Adipocyte (in vitro differentiated cells): Measurements from ENCODE around the gene MORN1.

Experiments
- DNase-seq: peaks from one replicate; pipeline ENCODE4 v3.0.0-alpha.2; 2015; ENCODE audit warnings: low read depth
- H3K27me3 ChIP-seq: replicated peaks from 2 replicates; pipeline ENCODE4 v1.7.0; 2013; ENCODE audit warnings: mild to moderate bottlenecking, low read length, moderate library complexity; ENCODE audit not compliant: control insufficient read depth, insufficient read depth
- H3K36me3 ChIP-seq: 2 replicates; pipeline ENCODE4 v1.7.0; 2013; ENCODE audit warnings: low read length, mild to moderate bottlenecking, moderate library complexity; ENCODE audit not compliant: control insufficient read depth, insufficient read depth, severe bottlenecking
- H3K4me1 ChIP-seq: 2 replicates; pipeline ENCODE4 v1.7.0; 2013; ENCODE audit warnings: mild to moderate bottlenecking, low read length, moderate library complexity; ENCODE audit not compliant: control insufficient read depth, insufficient read depth
- H3K4me3 ChIP-seq: 2 replicates; pipeline ENCODE4 v1.7.0; 2013; ENCODE audit warnings: mild to moderate bottlenecking, low read length, moderate library complexity
- H3K9ac ChIP-seq: 2 replicates; pipeline ENCODE4 v1.7.0; 2013; ENCODE audit warnings: mild to moderate bottlenecking, low read length, moderate library complexity
- H3K9me3 ChIP-seq: 2 replicates; pipeline ENCODE4 v1.7.0; 2013; ENCODE audit warnings: mild to moderate bottlenecking, low read length, moderate library complexity; ENCODE audit not compliant: control insufficient read depth

The MORN1 gene

DNA sequence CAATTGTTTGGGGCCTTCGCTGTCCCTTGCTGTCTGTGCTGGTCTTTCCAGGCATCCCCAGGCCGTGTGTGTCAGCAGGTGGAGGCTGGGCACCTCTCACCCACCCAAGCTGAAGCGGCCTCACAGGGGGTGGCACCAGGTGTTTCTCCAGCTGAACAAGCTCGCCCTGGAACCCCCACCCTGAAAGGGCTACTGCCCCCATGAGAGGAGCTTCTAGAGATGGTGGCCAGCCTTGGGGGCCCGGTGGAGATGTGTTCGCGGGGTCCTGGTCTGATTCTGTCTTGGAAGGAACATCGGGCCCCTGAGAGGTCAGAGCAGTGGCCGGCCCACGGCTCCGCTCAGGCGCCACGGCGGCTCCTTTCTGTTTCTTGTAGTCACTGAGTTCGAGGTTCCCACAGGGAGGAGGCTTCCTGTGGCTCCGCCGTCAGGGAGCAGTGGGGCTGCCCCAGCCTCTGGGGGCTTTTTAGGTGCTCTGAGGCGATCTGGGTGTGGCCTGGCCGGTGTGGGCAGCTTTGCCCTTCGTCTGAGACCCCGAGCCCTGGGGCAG, 116.4 kb downstream of the MORN1 start:
- no peak for DNase-seq
- H3K4me3 ChIP-seq, result no peak overlapping the region
- H3K27me3 ChIP-seq, result no peaks in the 10 kb centered on the region
- H3K36me3 ChIP-seq, result peaks cover 5% of the 10 kb centered on the region
- peak overlapping the region; percentile 49 for H3K9ac ChIP-seq
- peaks cover 82% of the 10 kb centered on the region for H3K4me1 ChIP-seq
- no peaks in the 10 kb centered on the region for H3K9me3 ChIP-seq

DNA sequence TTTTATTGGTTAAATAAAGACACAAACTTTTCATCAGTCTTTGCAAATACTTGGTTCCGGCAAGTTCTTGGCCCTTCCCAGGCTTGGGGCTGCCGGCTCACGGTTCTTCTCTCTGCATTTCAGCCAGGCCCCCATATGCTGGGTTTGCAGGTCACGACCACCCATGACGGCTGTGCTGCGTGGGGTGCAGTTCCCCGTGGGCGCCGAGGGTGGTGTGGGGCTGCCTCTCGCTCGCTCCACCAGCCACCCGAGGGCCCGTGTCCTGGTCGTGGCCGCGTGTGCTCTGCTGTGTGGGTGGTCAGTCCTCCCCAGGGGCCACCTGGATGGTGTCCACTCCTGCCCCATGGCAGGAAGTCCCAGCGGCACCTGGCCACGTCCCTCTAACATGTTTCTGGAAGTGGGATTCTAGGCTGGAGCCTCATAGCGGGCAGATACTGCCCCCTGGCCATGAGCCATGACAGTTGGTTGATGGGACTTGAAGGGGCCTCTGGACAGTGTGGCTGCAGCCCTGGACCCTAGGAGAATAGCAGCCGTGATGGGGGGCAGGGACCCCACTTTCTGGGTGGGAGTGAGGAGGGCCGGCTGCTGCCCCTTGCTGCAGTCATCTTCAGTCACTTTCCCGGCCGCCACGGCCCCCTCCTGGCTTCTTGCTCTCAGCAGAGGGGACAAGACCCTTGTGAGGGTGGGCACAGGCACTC, 117.0 kb downstream of the MORN1 start:
- no peaks in the 10 kb centered on the region for H3K9me3 ChIP-seq
- no peak overlapping the region for H3K4me3 ChIP-seq
- no peak overlapping the region for H3K9ac ChIP-seq
- no peaks in the 10 kb centered on the region for H3K27me3 ChIP-seq
- no peak for DNase-seq
- peaks cover 5% of the 10 kb centered on the region for H3K36me3 ChIP-seq
- peaks cover 78% of the 10 kb centered on the region for H3K4me1 ChIP-seq

DNA sequence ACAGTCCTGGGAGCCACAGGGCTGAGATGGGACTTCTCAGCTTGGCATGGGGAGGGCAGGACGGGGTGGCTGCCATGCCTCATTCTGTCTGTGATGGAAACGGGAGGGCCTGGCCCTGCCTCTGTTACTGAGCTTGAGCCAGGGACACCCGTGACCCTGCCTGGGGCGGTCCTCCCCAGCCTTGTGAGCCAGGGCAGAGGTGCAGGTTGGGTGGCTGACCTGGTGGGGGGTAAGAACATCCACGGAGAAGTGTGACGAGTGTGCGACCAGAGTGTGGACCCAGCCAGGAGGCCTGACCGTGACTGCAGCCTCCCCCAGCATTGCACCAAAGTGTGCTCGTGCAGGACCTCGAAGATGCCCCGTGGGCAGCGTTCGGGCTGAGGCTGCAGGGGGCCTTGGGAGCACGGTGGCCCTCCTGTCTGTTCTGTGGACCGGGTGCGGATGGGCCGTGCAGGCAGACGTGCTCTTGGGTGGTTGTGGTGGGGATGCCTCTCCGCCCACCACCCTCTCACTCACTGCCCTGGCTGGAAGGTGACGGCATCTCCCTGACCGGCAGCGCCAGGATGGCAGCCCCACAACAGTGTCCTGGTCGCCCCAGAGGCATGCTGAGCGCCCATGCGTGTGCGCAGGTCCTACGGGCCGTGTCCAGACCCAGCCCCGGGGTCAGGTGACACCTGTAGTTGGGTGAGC, 117.8 kb downstream of the MORN1 start:
- DNase-seq, result no peak
- Histone ChIP-seq H3K9ac (no peak overlapping the region), H3K9me3 (no peaks in the 10 kb centered on the region), H3K4me3 (no peak overlapping the region), H3K36me3 (peaks cover 5% of the 10 kb centered on the region), H3K4me1 (peaks cover 69% of the 10 kb centered on the region), H3K27me3 (no peaks in the 10 kb centered on the region)

DNA sequence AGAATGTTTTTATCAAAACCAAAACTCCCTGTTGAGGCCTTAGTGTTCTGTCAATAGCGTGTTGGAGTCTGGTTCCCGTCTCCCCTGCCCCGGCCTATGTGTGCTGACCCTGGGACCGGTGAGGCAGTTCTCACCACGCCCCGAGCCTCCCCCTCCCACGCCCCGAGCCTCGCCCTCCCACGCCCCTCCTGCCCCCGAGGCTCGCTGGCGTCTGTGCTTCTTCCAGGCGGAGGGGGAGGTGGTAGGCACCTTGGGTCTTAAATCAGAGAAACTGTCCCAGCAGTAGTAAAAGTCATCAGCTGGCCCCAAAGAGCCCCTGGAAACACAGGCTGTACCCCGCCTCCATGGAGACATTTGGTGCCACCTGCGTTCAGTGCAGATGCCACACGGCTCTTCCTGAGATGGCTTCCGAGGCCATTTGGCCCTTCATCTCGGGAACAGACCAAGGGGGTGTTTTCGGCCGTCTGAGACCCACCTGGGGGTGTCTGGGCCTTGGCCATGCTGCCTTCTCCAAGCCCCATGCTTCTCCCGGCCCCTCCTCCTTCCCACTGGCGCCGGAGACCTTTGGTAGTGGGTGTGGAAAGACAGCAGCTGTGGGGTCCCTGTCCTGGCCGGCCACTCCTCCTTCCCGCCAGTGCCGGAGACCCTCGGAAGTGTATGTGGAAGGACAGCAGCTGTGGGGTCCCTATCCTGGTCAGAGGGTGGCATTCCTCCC, 118.5 kb downstream of the MORN1 start:
- H3K27me3 ChIP-seq, result no peaks in the 10 kb centered on the region
- peaks cover 62% of the 10 kb centered on the region for H3K4me1 ChIP-seq
- DNase-seq, result no peak

DNA sequence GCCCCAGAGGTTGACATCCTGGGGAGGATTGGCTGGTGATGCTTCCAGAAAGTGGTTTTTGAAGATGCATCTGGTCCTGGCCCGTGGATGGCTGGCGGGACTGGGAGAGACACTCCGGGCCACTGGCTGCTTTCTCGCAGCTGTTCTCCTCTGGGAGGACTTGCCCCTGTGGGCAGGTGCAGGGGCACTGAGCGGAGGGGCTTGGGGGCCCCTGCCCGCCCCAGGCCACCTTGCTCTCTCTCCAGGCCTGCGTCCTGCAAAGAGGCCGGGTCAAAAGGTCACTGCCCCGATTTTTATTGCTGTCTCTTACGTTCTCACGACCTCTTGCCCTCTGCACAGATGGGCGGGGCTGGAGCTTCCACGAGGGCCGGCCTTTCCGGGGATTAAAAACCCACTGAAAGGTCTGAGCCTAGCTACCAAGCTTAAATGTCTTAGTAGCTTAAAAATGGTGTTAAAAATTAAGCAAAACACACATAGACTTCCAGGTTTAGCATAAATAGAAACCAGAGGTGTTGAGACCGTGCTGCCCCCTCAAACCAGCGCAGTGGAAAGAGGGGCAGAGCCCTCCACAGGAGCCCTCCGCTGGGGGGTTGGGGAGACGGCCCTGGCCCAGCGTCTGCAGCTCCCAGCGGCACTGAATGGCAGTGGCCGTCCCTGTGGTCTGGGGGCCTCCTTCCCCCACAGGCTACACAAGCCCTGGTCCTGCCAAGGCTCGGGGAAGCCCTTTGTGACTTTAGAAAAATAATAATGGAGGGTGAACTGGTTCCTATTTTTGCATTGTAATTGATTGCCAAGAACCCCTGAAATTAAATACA, 119.3 kb downstream of the MORN1 start:
- Histone ChIP-seq H3K9ac (no peak overlapping the region), H3K36me3 (no peaks in the 10 kb centered on the region), H3K9me3 (no peaks in the 10 kb centered on the region), H3K4me1 (peaks cover 62% of the 10 kb centered on the region), H3K27me3 (no peaks in the 10 kb centered on the region), H3K4me3 (no peak overlapping the region)
- DNase-seq, result no peak

More for the DNA sequence above, 118.5 kb downstream of the MORN1 start:
- Histone ChIP-seq H3K36me3 (peaks cover 4% of the 10 kb centered on the region), H3K4me3 (no peak overlapping the region), H3K9me3 (no peaks in the 10 kb centered on the region), H3K9ac (no peak overlapping the region)
